GM06990 (cell line): ENCODE measurements around the gene GRAP2.

ENCODE experiments used
- DNase-seq: peaks from one replicate; pipeline ENCODE4 v3.0.0-alpha.2; 2011; ENCODE audit not compliant: insufficient read length; ENCODE audit errors: extremely low read depth
- H3K27me3 ChIP-seq: replicated peaks from 2 replicates; pipeline ENCODE4 v1.6.0; 2011; ENCODE audit warnings: low read length; ENCODE audit not compliant: control insufficient read depth, insufficient read depth
- H3K36me3 ChIP-seq: 2 replicates; pipeline ENCODE4 v1.5.1; 2011; ENCODE audit warnings: low read length; ENCODE audit not compliant: control insufficient read depth, insufficient read depth
- H3K4me3 ChIP-seq: replicated peaks from 2 replicates; pipeline ENCODE4 v1.5.1; 2011; ENCODE audit warnings: low read depth, mild to moderate bottlenecking, control low read depth, low read length
- CTCF ChIP-seq: IDR thresholded peaks from 2 replicates; pipeline ENCODE4 v1.5.1; 2011; ENCODE audit warnings: low read length, control low read depth, mild to moderate bottlenecking, inconsistent platforms; ENCODE audit not compliant: insufficient read depth, poor library complexity, severe bottlenecking

GRAP2 gene

GRCh38 chr22:39928536-39929520 lies 27.9 kb downstream of the GRAP2 start:
- Histone ChIP-seq H3K27me3 (no peaks in the 10 kb centered on the region), H3K4me3 (no peak overlapping the region), H3K36me3 (no peaks in the 10 kb centered on the region)
- DNase-seq, result no peak
- no peak for TF ChIP-seq CTCF

GRCh38 chr22:39931251-39931650 lies 30.4 kb downstream of the GRAP2 start:
- DNase-seq, result no peak
- H3K36me3 ChIP-seq, result no peaks in the 10 kb centered on the region
- TF ChIP-seq CTCF, result no peak
- no peaks in the 10 kb centered on the region for H3K27me3 ChIP-seq
- H3K4me3 ChIP-seq, result no peak overlapping the region

GRCh38 chr22:39932166-39932565 lies 31.3 kb downstream of the GRAP2 start:
- Histone ChIP-seq H3K4me3 (no peak overlapping the region), H3K36me3 (no peaks in the 10 kb centered on the region), H3K27me3 (no peaks in the 10 kb centered on the region)
- no peak for DNase-seq
- TF ChIP-seq CTCF, result no peak

GRCh38 chr22:39932918-39933649 lies 32.2 kb downstream of the GRAP2 start:
- H3K27me3 ChIP-seq, result no peaks in the 10 kb centered on the region
- H3K36me3 ChIP-seq, result no peaks in the 10 kb centered on the region
- TF ChIP-seq CTCF, result peak; percentile 79
- DNase-seq, result no peak
- H3K4me3 ChIP-seq, result no peak overlapping the region

GRCh38 chr22:39933741-39934140 lies 32.9 kb downstream of the GRAP2 start:
- no peak for TF ChIP-seq CTCF
- Histone ChIP-seq H3K36me3 (no peaks in the 10 kb centered on the region), H3K27me3 (no peaks in the 10 kb centered on the region), H3K4me3 (no peak overlapping the region)
- peak; percentile 43 for DNase-seq
